Camera-type eye (tissue), 1 donor: Measurements from ENCODE around the gene VSIG10L2. TPM values are rescaled to one million over a fixed set of nuclear protein-coding genes. Genes with fewer than 3 reads are reported as not detected.

ENCODE experiments used
- total RNA-seq: library from RNA; depleted of rRNA; stranded (reverse); fragments of >200 nt; gene quantifications from one replicate; pipeline ENCODE4 v1.2.3, GENCODE V29; 2014

VSIG10L2 gene
- total RNA-seq, result not detected

DNA sequence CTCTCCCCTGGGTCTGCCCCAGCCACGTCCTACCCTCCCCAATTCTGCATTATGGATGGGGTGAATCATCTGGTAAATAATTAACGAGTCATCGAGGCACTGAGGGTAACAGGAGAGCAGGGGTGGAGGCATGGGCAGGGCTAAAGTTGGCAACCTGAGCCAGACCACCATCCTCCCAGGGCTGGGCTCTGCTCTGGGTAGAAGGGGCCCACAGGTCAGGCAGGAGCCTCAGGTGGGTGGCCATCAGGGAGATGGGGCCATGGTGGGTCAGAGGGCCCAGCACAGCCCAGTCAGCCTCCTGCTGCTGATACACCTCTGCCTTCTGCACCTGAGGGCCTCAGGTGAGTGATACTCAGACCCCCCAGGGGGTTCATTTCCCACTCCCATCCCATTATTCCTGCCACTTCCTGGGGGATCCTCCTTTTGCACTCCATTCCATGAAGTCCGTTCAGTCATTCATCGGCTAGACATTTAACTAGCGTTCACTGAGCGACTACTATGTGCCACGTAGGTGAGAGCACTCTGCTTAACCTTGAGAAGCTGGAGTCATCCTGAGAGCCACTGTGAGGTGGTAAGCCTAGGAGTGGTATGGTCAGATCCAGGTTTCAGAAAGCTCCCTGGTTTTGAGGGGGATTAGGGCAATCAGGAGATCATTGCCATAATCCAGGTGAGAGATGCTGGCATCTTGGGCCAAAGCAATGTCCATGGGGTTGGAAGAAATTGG is at the start of gene VSIG10L2:
Gene VSIG10L2, plus strand, starts transcription at position 248 of the 724 bp plus-strand sequence. Its CDS starts 12 bp downstream, at position 260.

DNA sequence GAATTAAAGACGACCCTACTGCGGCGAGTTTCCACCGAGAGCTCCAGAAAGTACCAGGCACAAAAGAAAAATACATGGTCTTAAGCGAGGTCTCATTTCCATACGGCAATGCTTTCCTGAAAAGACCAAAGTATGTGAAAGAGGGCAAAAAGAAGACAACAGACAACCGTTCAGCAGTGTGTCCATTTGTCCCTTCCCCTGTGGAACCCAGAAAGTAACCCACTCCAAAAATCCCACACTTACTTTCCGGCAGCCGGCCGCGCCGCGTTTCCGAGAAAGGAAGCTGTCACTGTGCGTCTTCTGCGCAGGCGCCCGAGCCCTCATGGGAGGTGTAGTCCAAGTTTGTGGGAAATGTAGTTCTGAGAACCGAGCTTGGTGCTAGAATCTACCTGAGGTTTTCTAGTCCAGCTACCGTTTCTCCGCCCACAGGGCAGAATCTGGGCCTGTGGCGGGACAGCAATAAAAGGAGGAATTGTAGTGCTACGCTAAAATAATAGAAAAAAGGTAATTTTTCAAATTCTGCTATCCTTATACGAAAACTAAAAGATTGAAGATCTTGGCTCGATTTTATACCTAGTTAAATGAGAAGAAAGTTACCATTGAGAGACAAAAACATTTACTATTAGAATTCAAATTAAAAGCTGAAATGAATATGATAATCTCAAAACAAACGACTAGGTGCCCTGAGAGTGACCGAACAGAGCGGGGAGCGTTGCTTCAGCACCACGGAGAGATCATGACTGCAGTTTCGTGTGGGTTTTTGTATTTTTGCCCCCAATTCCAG is 42.7 kb upstream of the VSIG10L2 start, which contains the start of gene PUS3:
Gene PUS3, minus strand, starts transcription at position 280 of the 784 bp plus-strand sequence. CDS start 6,922 bp downstream, outside the sequence.

DNA sequence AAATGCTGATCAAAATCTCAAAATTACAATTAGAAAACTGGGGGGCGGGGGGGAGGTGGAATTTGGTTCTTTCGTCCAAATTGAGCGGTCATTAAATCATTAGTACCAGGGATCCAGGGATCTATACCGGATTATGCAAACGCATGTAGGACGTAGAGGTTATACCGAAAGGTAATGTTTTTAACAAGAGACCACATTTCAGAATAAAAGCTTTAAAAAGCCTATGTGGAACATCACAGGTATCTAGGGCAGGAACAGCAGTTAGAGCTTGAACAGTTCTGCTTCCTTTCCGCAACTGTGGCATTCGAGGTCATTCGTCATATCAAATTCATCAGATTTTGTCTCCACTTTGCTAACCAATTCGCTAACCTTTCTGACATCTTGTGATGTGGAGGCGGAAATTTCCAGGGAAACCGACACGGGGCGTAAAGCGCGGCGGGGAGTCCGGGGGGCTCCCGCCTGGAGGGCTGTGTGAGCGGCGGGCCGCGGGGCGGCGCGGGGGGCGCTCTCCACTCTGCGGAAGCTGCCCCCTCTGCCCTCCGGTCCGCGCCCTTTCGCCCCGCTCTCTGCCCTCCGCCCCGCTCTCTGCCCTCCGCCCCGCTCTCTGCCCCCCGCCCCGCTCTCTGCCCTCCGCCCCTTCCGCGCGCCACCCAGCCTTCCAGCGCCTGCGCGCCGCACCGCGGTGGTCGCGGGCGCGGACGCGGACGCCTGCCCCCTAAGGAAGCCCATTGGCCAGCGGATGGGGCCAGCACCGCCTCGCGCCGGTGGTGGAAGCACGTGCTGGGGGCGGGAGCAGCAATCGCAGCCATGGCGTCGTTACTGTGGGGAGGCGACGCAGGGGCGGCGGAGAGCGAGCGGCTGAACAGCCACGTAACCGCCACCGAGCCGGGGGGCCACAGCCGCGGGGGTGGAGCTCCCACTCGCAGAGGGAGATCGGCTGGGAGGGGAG is 41.9 kb upstream of the VSIG10L2 start, which contains the start of gene DDX25:
Gene DDX25, plus strand, starts transcription at position 798 of the 949 bp plus-strand sequence. Its CDS starts 10 bp downstream, at position 808.

Other genes starting within 250 kb of the VSIG10L2 start
- not detected for gene PATE1, start 199.8 kb upstream of the VSIG10L2 start, total RNA-seq
- gene PATE2, start 167.2 kb upstream of the VSIG10L2 start, total RNA-seq, result not detected
- not detected for gene PATE3, start 157.9 kb upstream of the VSIG10L2 start, total RNA-seq
- gene PATE4, start 112.7 kb upstream of the VSIG10L2 start, total RNA-seq, result not detected
- gene HYLS1, start 58.4 kb upstream of the VSIG10L2 start, total RNA-seq, result 5.3 TPM
- gene PUS3, start 42.8 kb upstream of the VSIG10L2 start, total RNA-seq, result 15.2 TPM
- gene DDX25, start 41.5 kb upstream of the VSIG10L2 start, total RNA-seq, result 5.6 TPM
- 192 TPM for gene CDON, start 116.8 kb downstream of the VSIG10L2 start, total RNA-seq